Esophagus muscularis mucosa (tissue), 4 donors: ENCODE data around the gene CHKA. TPM values are rescaled to one million over a fixed set of nuclear protein-coding genes. Genes with fewer than 3 reads are reported as not detected.

ENCODE experiments used
- DNase-seq: peaks from one replicate; pipeline ENCODE4 v3.0.0-alpha.2; 2017; ENCODE audit errors: extremely low spot score
- H3K27ac ChIP-seq, 4 donors: fragments of 200-600 bp; sonication (generic); replicated peaks in 1 of 4; 1 replicate in 3 of 4; 2 replicates in 1 of 4; pipeline ENCODE4 v1.5.1; 2016 to 2019; ENCODE audit warnings: mild to moderate bottlenecking in 1 of 4
- H3K27me3 ChIP-seq, 4 donors: fragments of 200-600 bp; sonication (generic); one replicate each; pipeline versions ENCODE4 v1.5.1 to v1.6.0; 2016 to 2019
- H3K36me3 ChIP-seq, 4 donors: fragments of 200-600 bp; sonication (generic); one replicate each; pipeline ENCODE4 v1.5.1; 2016 to 2019
- H3K4me1 ChIP-seq, 4 donors: fragments of 200-600 bp; sonication (generic); one replicate each; pipeline ENCODE4 v1.5.1; 2016 to 2019
- H3K4me3 ChIP-seq, 4 donors: fragments of 200-600 bp; sonication (generic); 1 replicate in 2 of 4; 2 replicates in 2 of 4; pipeline ENCODE4 v1.5.1; 2016 to 2019; ENCODE audit warnings: mild to moderate bottlenecking in 4 of 4, moderate library complexity in 1 of 4
- H3K9me3 ChIP-seq, 4 donors: fragments of 200-600 bp; sonication (generic); 1 replicate in 3 of 4; 2 replicates in 1 of 4; pipeline ENCODE4 v1.5.1; 2016 to 2019
- CTCF ChIP-seq, 3 experiments: fragments of 200-600 bp in 2 of 3; fragments of 450-650 bp in 1 of 3; sonication (generic) in 2 of 3; IDR thresholded peaks; one replicate each; pipeline ENCODE4 v1.5.1; 2017 to 2019; ENCODE audit warnings: antibody characterized with exemption in 3 of 3, mild to moderate bottlenecking in 2 of 3, moderate library complexity in 1 of 3
- EP300 ChIP-seq: sonication (generic); formaldehyde crosslinking; IDR thresholded peaks from one replicate; pipeline ENCODE4 v1.6.1; 2017; ENCODE audit warnings: antibody characterized with exemption
- POLR2A ChIP-seq: fragments of 450-650 bp; IDR thresholded peaks from one replicate; pipeline ENCODE4 v1.6.1; 2017; ENCODE audit warnings: antibody characterized with exemption, moderate library complexity, mild to moderate bottlenecking, low read depth
- POLR2AphosphoS5 ChIP-seq, 2 donors: sonication (generic); formaldehyde crosslinking; IDR thresholded peaks; one replicate each; pipeline ENCODE4 v1.6.1; 2017; ENCODE audit warnings: antibody characterized with exemption in 2 of 2
- whole genome bisulfite sequencing: methylation state at CpG from one replicate; pipeline ENCODE4 v1.1.5; 2018; 5-methylcytosine and 5-hydroxymethylcytosine counted together
- intact Hi-C: fragments of 100-400 bp; cut with DNase I; formaldehyde crosslinking; loops from one replicate; pipeline ENCODE4 v1.15.1; 2023
- total RNA-seq, 4 donors: library from RNA; depleted of rRNA; stranded (reverse); fragments of >200 nt; gene quantifications; one replicate each; pipeline versions ENCODE4 v1.1.0 to v1.2.1, GENCODE V29; 2016

The CHKA gene
- total RNA-seq, 4 donors from 2014 or later, result 13.8 to 20.3 (median 18.3) TPM

- Histone ChIP-seq H3K36me3 (no peaks in the 10 kb centered on the region), H3K4me1 (peaks cover 23 to 80% (median 65%) of the 10 kb centered on the region in 4 donors), H3K4me3 (no peak overlapping the region), H3K27ac (peak overlapping the region; percentile 40 to 52 (median 46)), H3K9me3 (no peaks in the 10 kb centered on the region), H3K27me3 (no peaks in the 10 kb centered on the region)
- no peak for DNase-seq
- intact Hi-C loops, result no loop called here
- WGBS, result 88% methylated on average over 11 of the region's 16 CpGs
- peak in 1 of 2 donors; percentile 8 for TF ChIP-seq POLR2AphosphoS5 (IDR thresholded peaks at IDR 0.05)
- TF ChIP-seq EP300, result no peak
These were observed 108.2 kb downstream of the CHKA start for GRCh38 chr11:68012843-68013610.

GRCh38 chr11:68012044-68012842 lies 108.9 kb downstream of the CHKA start:
- no peak for TF ChIP-seq POLR2AphosphoS5 (IDR thresholded peaks at IDR 0.05)
- TF ChIP-seq EP300, result no peak
- no peak for TF ChIP-seq POLR2A
- no peak for TF ChIP-seq CTCF (IDR thresholded peaks at IDR 0.05)
- 71% methylated on average over 12 of the region's 17 CpGs for WGBS
- H3K4me1 ChIP-seq, result peaks cover 23 to 77% (median 64%) of the 10 kb centered on the region in 4 donors
- no peak for DNase-seq
- H3K27ac ChIP-seq, result peak overlapping the region; percentile 34 to 75 (median 44)
- intact Hi-C loops, result no loop called here
- no peaks in the 10 kb centered on the region for H3K36me3 ChIP-seq
- no peaks in the 10 kb centered on the region for H3K9me3 ChIP-seq
- no peaks in the 10 kb centered on the region for H3K27me3 ChIP-seq
- H3K4me3 ChIP-seq, result no peak overlapping the region

- DNase-seq, result no peak
These were observed 109.9 kb downstream of the CHKA start for GRCh38 chr11:68011051-68011943.

GRCh38 chr11:68010090-68011041 lies 110.8 kb downstream of the CHKA start, which contains the start of gene ALDH3B1:
TSS of gene ALDH3B1 (plus strand) at chr11:68010327. CDS start at chr11:68015298, 4,971 bp downstream.
- Histone ChIP-seq H3K27me3 (no peaks in the 10 kb centered on the region), H3K36me3 (no peaks in the 10 kb centered on the region), H3K4me1 (peaks cover 20 to 68% (median 57%) of the 10 kb centered on the region in 4 donors), H3K9me3 (no peaks in the 10 kb centered on the region), H3K27ac (peak within 1 kb of the TSS; percentile 75 to 80 (median 80)), H3K4me3 (peak within 1 kb of the TSS; percentile 38 to 55 (median 46))
- no peak for TF ChIP-seq EP300
- peak; percentile 76 to 80 for TF ChIP-seq POLR2AphosphoS5 (IDR thresholded peaks at IDR 0.05)
- no peak for TF ChIP-seq POLR2A
- no peak for TF ChIP-seq CTCF (IDR thresholded peaks at IDR 0.05)
- WGBS, result 16% methylated on average over 13 of the region's 33 CpGs
- DNase-seq, result peak; percentile 97
- intact Hi-C loops, result no loop called here

More at GRCh38 chr11:68011051-68011943, 109.9 kb downstream of the CHKA start:
- Histone ChIP-seq H3K27ac (peak overlapping the region; percentile 75 to 80 (median 80)), H3K4me3 (peak overlapping the region; percentile 38 to 55 (median 46)), H3K9me3 (no peaks in the 10 kb centered on the region), H3K36me3 (no peaks in the 10 kb centered on the region), H3K27me3 (no peaks in the 10 kb centered on the region), H3K4me1 (peaks cover 20 to 68% (median 57%) of the 10 kb centered on the region in 4 donors)
- intact Hi-C loops, result no loop called here
- 72% methylated on average over 10 of the region's 16 CpGs for WGBS
- TF ChIP-seq POLR2A (no peak), POLR2AphosphoS5 (IDR thresholded peaks at IDR 0.05) (no peak), EP300 (no peak), CTCF (IDR thresholded peaks at IDR 0.05) (no peak)
